SKM-1 treated with dmso at 0.1 percent for 144 hours (cell line): ENCODE results near the gene RABL2A.
"Not testable (repeated sequence)": the region's sequence is repeated elsewhere in the genome, so short reads cannot be mapped to it uniquely, and the experiment has no call there.

Experiments used
- DNase-seq: peaks from one replicate; lab custom pipeline; 2025; ENCODE audit not compliant: unreplicated experiment; lab: John Stamatoyannopoulos, UW

Gene RABL2A

DNA sequence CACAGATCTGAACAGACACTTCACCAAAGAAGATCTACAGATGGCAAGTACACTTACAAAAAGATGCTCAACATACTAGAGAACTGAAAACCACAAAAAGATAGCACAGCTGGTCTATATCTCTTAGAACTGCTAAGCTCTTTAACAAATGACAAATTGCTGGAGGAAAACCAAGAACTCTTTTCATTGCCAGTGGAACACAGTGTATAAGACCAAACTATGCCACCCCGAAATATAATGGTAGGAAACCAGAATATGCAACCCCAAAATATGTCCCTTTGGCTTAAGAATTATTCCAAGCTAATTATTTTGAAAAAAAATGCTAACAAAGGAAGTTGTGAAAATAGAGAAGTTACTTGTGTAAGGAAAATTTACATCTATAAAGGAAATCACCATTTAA is 21.0 kb upstream of the RABL2A start:
- DNase-seq, result not testable (repeated sequence)

DNA sequence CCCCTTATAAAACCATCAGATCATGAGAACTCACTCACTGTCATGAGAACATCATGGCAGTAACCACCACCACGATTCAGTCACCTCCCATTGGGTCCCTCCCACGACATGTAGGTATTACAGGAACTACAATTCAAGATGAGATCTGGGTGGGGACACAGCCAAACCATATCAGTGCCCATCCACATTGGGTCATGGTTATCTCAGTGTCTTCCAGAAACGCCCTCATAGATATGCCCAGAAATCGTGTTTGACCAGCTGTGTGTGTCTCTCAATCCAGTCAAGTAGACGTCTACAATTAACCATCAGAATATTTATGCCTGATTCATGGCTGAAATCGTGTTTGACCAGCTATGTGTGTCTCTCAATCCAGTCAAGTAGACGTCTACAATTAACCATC is 17.2 kb upstream of the RABL2A start:
- DNase-seq, result not testable (repeated sequence)

DNA sequence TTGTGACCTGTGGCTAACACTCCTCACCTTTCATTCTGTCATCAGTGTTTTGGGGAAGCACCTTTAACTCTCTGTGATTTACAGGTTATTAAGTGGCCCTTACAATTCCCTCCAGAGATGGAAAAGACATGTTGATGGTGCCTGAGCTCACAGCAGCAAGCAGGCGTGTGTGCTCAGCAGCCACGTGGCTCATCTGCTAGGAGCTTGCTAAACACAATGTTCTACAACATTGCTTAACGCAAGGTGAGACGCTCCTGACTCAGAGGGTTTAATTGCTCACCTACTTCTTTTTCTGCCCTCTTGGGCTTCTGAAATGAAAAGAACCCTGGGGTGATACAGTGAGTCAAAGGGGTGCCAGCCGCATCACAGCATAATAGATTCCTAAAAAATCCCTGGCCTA is 6.1 kb upstream of the RABL2A start:
- not testable (repeated sequence) for DNase-seq

DNA sequence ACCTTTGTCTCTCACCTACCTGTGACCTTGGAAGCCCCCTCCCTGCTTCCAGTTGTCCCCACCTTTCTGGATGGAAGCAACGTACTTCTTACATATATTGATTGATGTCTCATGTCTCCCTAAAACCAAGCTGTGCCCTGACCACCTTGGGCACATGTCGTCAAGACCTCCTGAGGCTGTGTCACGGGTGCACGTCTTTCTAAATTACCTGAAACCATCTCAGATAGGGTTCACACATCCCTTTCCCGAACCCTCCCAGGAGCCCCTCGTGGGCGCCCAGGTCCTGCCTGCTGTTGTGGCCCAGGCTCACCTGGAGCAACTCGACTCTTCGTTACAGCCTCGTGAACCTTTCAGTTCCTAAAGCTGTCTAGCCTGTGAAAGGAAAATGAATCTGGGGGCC is 1.2 kb upstream of the RABL2A start:
- DNase-seq, result not testable (repeated sequence)

DNA sequence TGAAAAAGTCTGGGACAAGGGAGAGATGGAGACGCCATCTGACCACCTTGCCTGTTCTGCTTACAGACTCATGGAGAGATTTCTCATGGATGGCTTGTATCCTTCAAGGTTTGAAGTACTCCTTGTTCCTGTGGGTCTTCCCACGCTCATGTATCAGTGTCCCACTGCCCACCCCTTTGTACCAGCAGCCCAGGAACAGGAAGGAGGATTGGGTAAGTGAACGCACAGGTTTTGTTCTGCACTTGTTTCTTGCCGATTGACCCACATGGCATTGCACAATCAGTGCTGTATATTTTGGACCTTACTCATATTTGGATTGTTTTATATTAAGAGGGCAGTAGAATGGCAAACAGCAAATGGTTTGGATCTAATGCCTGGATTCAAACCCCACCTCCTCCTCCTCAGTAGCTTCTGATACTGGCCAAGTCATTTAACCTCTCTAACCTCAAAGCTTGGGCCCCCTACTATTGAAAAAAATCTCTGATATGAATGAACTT is 5.8 kb downstream of the RABL2A start:
- not testable (repeated sequence) for DNase-seq

DNA sequence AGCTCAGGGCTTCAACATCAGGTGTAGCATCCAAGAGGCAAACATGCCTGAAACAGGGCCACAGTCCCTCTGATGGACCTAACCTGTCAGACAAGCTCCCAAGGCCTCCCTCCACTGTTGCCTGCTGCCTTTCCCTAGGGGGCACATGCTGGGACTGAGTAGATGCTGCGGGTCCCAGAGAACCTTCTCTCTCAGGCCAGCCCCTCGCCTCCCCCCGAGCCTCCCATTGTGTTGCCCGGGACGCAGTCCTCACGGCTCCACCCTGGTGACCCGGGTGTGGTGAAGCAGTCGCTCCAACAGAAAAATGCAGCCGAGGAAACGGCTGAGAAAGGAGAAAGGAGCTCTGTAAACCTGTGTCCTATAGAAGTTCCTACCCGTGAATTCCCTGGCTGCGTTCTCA is 8.3 kb downstream of the RABL2A start:
- not testable (repeated sequence) for DNase-seq

DNA sequence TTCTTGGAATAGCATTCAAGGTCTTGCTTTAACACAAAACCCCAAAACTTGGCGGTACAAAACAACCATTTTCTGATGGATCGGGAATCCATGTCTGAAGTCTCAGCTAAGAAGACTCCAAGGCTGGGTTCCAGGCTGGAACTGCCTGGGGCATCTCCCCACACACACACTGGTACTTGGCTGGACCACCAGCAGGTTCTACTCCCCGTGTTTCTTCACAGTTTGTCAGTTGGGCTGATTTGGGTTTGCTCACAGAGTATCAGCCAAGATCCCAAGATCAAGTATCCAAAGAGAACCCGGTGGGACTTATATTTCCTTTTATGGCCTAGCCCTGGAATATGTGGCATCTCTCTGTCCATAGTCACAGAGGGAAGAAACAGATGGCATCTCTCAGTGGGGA is 9.2 kb downstream of the RABL2A start:
- not testable (repeated sequence) for DNase-seq

DNA sequence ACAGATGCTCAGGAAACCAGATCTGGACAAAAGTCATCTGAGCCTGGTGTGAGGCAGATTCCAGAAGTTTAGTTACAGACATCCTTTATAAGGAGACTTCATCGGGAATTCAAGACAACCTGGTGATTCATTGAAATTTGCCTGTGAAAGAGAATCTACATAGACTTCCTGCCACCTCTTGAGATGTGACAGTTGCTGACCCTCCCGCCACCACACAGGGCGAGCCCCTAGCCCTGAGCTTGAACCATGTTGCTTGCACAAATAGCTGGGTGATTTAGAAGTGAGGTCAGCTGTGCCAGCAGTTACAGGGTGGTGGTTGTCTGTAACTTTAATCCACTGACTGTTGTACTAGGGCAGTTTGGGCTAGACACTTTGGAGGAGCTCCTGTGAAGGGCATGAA is 11.0 kb downstream of the RABL2A start:
- DNase-seq, result not testable (repeated sequence)

DNA sequence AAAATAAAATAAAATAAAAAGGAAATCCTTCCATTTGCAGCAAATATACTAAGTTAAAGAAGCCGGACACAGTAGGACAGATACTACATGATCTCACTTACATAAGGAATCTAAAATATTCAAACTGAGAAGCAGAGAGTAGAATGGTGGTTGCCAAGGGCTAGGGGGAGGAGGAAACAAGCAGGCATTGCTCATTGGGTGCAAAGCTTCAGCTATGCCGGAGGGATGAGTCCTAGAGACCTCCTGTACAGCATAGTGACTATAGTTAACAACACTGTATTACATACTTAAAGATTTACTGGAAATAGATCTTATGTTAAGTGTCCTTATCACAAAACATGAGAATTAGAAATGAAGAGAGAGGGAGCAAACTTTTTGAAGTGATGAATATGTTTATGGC is 19.2 kb downstream of the RABL2A start:
- DNase-seq, result not testable (repeated sequence)

DNA sequence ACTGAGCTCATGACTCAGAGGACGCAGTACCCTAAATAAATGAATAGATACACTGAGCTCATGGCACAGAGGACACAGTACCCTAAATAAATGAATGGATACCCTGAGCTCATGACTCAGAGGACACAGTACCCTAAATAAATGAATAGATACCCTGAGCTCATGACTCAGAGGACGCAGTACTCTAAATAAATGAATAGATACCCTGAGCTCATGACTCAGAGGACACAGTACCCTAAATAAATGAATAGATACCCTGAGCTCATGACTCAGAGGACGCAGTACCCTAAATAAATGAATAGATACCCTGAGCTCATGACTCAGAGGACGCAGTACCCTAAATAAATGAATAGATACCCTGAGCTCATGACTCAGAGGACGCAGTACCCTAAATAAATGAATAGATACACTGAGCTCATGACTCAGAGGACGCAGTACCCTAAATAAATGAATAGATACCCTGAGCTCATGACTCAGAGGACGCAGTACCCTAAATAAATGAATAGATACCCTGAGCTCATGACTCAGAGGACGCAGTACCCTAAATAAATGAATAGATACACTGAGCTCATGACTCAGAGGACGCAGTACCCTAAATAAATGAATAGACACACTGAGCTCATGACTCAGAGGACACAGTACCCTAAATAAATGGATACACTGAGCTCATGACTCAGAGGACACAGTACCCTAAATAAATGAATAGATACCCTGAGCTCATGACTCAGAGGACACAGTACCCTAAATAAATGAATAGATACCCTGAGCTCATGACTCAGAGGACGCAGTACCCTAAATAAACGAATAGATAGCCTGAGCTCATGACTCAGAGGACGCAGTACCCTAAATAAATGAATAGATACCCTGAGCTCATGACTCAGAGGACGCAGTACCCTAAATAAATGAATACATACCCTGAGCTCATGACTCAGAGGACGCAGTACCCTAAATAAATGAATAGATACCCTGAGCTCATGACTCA is 24.1 kb downstream of the RABL2A start:
- DNase-seq, result not testable (repeated sequence)

DNA sequence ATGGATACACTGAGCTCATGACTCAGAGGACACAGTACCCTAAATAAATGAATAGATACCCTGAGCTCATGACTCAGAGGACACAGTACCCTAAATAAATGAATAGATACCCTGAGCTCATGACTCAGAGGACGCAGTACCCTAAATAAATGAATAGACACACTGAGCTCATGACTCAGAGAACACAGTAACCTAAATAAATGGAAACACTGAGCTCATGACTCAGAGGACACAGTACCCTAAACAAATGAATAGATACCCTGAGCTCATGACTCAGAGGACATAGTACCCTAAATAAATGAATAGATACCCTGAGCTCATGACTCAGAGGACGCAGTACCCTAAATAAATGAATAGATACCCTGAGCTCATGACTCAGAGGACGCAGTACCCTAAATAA is 25.5 kb downstream of the RABL2A start:
- not testable (repeated sequence) for DNase-seq

DNA sequence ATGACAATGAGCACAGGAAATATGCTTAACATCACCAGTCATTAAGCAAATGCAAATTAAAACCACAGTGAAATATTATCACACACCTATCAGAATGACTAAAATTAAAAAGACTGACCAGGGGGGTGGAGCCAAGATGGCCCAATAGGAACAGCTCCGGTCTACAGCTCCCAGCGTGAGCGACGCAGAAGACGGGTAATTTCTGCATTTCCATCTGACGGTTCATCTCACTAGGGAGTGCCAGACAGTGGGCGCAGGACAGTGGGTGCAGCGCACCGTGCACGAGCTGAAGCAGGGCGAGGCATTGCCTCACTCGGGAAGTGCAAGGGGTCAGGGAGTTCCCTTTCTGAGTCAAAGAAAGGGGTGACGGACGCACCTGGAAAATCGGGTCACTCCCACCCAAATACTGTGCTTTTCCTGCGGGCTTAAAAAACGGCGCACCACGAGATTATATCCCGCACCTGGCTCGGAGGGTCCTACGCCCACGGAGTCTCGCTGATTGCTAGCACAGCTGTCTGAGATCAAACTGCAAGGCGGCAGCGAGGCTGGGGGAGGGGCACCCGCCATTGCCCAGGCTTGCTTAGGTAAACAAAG is 29.1 kb downstream of the RABL2A start:
- DNase-seq, result not testable (repeated sequence)

DNA sequence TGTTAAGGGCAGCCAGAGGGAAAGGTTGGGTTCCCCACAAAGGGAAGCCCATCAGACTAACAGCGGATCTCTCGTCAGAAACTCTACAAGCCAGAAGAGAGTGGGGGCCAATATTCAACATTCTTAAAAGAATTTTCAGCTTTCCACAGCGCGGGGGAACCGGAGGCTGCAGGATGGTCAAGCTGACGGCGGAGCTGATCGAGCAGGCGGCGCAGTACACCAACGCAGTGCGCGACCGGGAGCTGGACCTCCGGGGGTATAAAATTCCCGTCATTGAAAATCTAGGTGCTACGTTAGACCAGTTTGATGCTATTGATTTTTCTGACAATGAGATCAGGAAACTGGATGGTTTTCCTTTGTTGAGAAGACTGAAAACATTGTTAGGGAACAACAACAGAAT is 30.7 kb downstream of the RABL2A start:
- DNase-seq, result not testable (repeated sequence)

DNA sequence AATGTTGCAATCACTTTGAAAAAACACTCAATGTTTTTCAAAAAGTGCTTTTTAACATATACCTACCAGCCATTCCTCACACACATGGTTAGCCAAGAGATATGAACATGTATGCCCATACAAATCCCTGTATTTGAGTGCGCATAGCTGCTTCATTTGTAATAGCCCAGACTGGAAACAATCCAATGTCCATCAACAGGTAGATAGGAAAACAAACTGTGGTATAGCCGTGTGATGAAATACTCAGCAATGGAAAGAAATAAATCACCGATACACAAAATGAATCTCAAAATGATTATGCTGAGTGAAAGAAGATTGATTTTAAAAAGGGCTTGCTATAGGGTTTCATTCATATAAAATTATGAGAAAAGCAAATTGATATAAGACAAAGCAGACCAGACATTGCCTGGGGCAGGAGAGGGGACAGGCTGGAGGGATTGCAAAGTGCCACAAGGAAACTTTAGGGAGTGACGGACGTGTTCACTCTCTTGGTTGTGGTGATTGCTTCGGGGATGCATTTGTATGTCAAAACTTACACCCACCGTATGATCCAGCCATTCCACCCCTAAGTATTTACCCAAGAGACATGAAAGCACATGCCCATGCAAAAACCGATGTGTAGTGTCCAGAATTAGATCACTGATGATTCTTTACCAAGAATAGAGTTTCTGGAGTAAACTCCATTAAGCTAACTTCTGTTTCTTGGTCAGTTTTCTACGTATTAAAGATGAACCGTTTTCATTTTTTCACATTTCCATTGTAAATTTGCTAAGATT is 36.4 kb downstream of the RABL2A start:
- DNase-seq, result not testable (repeated sequence)

DNA sequence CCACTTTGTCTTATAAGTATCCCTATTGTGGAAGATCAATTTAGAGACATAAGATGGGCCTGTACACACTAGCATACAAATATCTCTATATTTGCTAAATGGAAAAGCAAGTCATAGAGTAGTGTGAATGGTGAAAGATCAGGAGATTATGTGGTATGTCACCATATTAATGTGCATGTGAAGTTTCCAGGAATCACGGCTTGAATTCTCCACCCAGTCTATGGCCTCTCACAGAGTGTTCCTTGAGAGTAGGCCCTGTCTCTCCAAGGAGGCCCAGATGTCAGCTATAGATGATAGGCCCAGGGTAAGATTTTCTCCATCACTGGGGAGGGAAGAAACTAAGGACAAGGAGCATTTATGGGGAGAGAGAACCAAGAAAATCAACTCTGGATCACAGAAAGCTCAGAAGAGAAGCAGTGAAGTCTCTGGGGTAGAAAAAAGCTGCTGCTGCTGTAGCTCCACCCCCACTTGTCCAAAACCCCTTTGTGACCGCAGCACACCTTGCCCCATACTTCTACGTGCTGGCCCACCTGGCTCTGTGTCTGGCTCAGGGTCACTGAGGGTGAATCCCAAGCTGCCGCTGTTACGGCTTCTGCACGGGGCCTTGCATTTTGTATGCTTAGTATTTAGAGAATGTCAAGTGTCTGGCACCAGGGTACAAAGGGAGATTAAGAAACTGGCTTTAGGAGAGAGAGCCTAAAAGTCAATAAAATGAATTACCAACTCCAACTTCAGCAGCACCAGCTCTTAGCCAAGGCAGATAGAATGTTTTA is 37.9 kb downstream of the RABL2A start:
- not testable (repeated sequence) for DNase-seq

DNA sequence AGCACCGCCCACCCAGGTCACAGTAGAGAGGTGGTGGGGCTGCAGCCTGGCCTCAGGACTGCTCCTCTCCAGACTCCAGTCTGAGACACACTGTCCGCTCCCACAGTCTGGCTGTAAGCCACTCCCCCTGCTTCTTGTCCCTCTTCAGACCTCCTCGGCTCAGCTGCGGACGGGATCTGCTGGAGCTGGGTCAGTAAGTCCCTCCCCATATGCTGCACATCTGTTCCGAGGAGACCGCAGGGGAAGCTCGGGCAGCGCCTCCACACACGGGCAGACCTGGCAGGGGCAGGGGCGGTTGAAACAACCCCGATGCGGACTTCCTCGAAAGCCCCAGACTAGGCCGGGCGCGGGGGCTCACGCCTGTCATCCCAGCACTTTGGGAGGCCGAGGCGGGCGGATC is 41.9 kb downstream of the RABL2A start:
- not testable (repeated sequence) for DNase-seq

DNA sequence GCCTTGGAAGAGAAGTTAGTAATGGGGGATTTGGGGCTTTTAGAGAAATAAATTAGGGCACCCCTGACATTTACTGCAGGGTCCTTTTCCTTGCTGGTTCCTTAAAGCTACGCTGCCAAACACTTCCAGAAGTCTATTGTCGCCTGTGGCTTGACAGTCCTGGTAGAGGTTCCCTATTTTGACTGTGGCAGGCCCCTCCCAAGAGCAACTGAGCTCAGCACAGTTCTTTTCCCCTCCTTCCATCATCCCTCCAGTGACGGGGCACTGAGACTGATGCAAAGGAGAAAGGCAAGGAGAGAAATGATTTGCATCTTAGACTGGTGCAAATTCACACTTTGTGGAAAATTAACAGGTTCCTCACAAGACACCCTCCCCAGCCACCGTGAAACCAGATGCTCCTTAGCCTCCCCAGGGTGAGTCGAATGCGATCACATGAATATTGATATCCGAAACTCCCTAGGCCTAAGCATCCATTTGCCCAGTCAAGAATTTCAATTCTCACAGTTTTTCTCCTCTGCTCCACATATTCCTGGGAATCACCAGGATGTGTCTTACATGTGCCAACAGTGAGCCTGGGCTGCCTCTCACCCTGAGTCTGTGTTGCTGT is 45.4 kb downstream of the RABL2A start:
- no peak for DNase-seq

DNA sequence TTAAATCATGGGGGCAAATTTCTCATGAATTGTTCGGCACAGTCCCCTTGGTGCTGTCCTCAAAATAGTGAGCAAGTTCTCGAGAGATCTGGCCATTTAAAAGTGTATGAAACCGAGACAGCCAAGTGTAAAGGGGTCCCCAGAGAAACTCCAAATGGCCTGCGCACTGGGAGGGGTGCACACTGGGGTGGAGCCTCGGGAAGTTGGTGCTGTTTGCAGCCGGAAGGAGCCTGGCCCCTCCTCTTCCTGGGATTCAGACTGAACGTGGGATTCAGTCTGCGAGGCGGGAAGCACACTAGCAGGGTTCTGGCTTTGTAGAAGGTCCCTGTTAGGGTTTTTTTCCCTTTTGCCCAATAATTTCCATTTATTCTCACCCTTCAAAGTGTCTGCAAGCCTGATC is 48.8 kb downstream of the RABL2A start:
- no peak for DNase-seq

DNA sequence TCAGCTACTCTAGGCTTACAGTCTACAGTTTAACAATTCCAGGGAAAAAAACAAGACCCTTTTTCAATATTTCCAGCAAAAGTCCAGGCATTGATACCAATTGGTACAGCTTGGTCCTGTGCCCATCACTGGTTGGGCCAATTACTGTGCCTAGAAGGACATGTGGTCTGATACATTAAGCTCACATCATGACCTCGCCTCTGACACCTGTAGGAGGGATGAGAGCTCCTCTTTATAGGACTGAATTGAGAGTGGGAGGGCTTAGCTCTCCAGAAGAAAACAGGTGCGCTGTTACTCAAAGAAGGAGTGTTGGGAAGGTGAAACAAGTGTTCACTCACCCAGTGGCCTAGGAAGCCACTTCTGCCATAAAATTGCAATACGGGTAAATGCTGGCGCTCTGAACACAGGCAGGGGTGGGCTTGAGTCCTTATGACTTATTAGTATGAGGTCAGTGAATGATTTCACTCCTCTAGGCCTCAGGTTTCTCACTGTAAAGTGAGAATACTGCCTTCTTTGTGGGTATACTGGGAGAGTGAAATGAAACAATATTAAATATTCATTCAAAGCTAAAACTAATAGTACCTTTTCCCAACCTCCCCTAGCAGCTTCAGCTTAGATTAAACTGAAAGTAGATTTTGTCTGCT is 49.7 kb downstream of the RABL2A start:
- no peak for DNase-seq

DNA sequence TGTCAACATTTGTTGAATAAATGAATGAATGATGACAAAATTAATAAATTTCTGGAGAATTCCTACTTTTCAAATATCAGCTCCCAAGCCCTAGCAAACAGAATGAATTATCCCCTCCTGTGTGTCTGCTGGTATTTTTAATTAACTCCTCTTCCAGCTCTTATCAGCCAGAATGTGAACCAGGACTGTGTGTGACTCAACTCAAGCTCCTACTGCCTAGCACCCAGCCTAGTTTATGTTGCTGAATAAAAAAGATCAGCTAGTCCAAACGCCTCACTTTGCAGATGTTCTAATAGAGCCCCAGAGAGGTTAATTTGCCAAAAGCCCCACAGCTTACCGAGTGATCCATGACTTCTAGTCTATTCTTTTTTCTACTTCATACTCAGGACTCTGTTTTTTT is 50.3 kb downstream of the RABL2A start:
- DNase-seq, result no peak
